ENCODE measurements around the gene DGKD.
A peak's percentile ranks its signal among the peaks of the same experiment; 100 is the strongest.
"Not testable (repeated sequence)": the region's sequence is repeated elsewhere in the genome, so short reads cannot be mapped to it uniquely, and the experiment has no call there.

The DGKD gene

GRCh38 chr2:233353769-233354499 lies at the start of gene DGKD:
Gene DGKD (plus strand): TSS chr2:233354494. CDS start chr2:233354519, 25 bp downstream.
- peak; percentile 34 to 54 for DNase-seq

GRCh38 chr2:233307565-233307964 lies 46.7 kb upstream of the DGKD start, which contains the start of gene SAG:
Gene SAG (plus strand): TSS chr2:233307816. CDS start chr2:233309190, 1,374 bp downstream.
- DNase-seq = no peak

- no peak for DNase-seq
These were observed 42.9 kb upstream of the DGKD start for GRCh38 chr2:233311241-233311926.

- DNase-seq = no peak
These were observed 41.4 kb upstream of the DGKD start for GRCh38 chr2:233312874-233313273.

- DNase-seq = no peak
These were observed 39.9 kb upstream of the DGKD start for GRCh38 chr2:233314180-233314925.

- DNase-seq = no peak
These were observed 36.9 kb upstream of the DGKD start for GRCh38 chr2:233317196-233317943.

GRCh38 chr2:233319256-233319655 lies 35.0 kb upstream of the DGKD start:
- no peak for DNase-seq

GRCh38 chr2:233320470-233320869 lies 33.8 kb upstream of the DGKD start:
- no peak for DNase-seq

GRCh38 chr2:233321166-233321565 lies 33.1 kb upstream of the DGKD start:
- no peak for DNase-seq

- no peak for DNase-seq
These were observed 30.4 kb upstream of the DGKD start for GRCh38 chr2:233323851-233324250.

GRCh38 chr2:233325256-233325655 lies 29.0 kb upstream of the DGKD start:
- no peak for DNase-seq

GRCh38 chr2:233325814-233326213 lies 28.5 kb upstream of the DGKD start:
- DNase-seq = no peak

GRCh38 chr2:233326500-233326899 lies 27.8 kb upstream of the DGKD start:
- no peak for DNase-seq

- no peak for DNase-seq
These were observed 25.4 kb upstream of the DGKD start for GRCh38 chr2:233328922-233329321.

GRCh38 chr2:233329489-233330135 lies 24.7 kb upstream of the DGKD start:
- no peak for DNase-seq

GRCh38 chr2:233331536-233331935 lies 22.8 kb upstream of the DGKD start:
- peak; percentile 9 to 31 for DNase-seq

GRCh38 chr2:233332125-233332524 lies 22.2 kb upstream of the DGKD start:
- no peak for DNase-seq

- no peak for DNase-seq
These were observed 19.4 kb upstream of the DGKD start for GRCh38 chr2:233334915-233335314.

GRCh38 chr2:233336091-233336490 lies 18.2 kb upstream of the DGKD start:
- not testable (repeated sequence) for DNase-seq

- no peak for DNase-seq
These were observed 17.8 kb upstream of the DGKD start for GRCh38 chr2:233336541-233336940.

- no peak for DNase-seq
These were observed 16.2 kb upstream of the DGKD start for GRCh38 chr2:233338046-233338445.

GRCh38 chr2:233338812-233339368 lies 15.4 kb upstream of the DGKD start:
- no peak for DNase-seq

Data from hippocampal formation (tissue), 2 donors.